HL-60/S4 treated with retinoic acid at 250 ng/mL for 4 days and 3 days (cell line): Measurements from ENCODE around the gene GRIK5.

Experiments used
- in situ Hi-C: fragments of 300-500 bp; cut with MboI; formaldehyde crosslinking; loops from 2 replicates; pipeline ENCODE4 v1.7.0; 2022; ENCODE audit warnings: low sequenced_read_pairs

The GRIK5 gene

DNA sequence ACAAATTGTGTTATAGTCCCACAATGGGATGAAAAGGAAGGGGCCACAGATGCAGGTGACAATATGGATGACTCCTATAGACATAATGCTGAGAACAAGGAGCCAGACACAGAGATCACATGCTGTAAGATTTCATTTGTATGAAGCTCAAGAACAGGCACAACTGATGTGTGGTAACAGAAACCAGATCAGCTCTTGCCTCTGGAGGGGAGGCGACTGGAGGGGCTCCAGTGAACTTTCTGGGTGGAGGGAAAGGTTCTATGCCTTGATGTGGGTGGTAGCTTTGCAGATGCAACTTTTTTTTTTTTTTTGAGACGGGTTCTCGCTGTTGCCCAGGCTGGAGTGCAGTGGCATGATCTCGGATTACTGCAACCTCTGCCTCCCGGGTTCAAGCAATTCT is 104.9 kb downstream of the GRIK5 start:
- in situ Hi-C loops = no loop called here

DNA sequence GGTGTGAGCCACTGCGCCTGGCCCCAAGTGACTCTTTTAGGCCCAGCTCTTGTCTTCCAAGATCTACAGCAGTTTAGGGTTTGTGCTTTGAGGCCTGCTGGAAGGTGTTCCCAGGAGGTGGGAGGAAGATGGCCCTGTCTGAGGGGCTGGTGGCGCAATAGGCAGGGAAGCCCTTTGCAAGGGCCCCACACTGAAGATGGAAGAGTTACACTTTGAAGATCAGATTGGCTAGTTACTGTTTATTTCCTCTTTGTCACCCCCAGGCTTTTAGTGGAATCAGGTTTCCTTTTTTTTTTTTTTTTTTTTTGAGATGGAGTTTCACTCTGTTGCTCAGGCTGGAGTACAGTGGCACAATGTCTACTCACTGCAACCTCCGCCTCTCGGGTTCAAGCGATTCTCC is 109.0 kb downstream of the GRIK5 start:
- in situ Hi-C loops = no loop called here

DNA sequence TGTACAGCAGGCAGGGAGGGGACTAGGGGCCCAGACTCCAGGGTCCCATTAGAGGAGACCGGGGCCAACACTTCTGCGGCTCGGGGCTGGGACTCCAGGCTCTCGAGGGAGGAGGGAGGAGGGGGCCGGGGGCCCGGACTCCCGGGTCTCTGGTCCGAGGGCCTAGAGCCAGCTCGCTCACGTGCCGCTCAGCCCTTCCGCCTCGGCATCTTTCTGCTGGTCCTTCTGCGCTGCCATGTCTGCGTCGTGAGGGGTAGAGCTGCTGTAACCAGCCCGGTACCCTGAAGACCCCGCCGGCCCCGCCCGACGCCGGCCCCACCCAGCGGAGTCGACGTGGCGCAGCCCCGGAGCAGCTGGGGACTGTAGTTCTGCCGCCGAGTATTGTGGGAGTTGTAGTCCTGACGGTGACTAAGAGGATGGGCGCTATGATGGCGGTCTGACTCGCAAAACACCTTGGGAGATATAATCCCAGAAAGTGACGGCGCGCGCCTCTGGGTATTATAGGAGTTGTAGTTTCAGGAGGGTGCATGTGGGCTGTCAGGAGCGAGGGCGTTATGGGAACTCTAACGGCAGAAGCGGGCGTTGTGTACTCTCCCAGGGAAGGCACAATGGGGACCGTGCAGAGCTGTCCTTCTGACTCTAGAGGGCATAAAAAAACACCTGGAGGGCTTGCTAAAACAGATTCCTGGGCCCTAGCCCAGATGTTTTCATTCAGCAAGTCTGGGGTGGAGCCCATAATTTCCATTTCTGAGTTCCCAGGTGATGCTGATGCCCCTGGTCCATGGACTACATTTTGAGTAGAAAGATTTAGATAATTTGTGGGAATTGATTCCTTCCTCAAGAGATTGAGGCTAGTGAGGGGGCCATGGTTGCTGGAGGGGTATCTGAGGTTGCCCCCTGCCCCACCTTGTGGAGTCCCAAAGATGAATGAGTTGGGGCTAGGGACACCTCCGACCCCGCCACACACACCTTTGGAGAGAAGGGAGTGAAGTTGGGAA is 110.7 kb downstream of the GRIK5 start, which contains the start of gene RABAC1:
Gene RABAC1, minus strand, starts transcription at position 266 of the 998 bp plus-strand sequence. Its CDS starts 29 bp downstream, at position 237.
- in situ Hi-C loops = no loop called here

- in situ Hi-C loops = no loop called here
Observed at GRCh38 chr19:41958367-41959055, 111.5 kb downstream of the GRIK5 start.

DNA sequence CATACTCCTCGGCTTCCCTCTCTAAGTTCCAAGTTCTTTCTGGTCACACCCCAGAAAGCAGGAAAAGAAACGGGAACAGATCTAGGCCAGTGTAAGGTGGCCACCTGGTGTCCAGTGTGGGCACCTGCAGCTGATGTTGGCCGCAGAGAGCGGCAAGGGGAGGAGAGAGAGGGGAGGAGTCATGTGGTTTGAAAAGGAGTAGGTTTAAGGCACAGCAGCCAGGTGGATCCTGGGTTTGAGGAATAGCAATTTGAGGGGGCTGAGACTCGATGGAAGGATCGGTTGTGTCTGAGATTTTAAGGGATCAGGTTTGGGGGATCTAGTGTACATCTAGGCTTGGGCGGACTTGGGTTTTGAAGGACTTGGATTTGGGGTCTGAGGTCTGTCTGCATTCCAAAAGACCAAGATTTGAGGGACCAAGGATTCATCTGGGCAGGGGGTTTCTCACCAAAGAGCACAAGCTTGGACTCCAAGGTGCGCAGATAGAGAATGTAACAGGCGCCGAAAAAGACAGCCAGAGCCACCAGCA is 112.1 kb downstream of the GRIK5 start:
- in situ Hi-C loops = no loop called here

- in situ Hi-C loops = no loop called here
Observed at GRCh38 chr19:41957161-41957837, 112.7 kb downstream of the GRIK5 start.

DNA sequence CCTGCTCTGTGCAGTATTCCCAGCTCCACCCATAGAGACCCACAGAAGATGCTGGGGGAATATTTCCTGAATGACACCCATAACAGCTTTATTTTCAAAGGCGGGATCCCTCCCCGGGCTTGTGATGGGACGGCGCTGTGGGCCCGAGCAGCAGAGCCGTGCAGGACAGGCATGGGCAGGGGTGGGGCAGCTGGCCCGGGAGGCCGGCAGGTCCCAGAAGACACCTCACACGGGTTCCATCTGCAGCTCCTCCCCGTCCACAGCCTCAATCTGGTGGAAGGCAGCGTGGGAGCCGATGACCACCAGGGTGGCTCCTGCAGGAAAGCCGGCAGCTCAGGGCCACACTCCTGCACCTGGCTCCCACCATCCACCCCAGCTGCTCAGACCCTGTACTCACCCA is 113.4 kb downstream of the GRIK5 start:
- in situ Hi-C loops = no loop called here

GRCh38 chr19:41955521-41955920 is 114.5 kb downstream of the GRIK5 start:
- in situ Hi-C loops = no loop called here

DNA sequence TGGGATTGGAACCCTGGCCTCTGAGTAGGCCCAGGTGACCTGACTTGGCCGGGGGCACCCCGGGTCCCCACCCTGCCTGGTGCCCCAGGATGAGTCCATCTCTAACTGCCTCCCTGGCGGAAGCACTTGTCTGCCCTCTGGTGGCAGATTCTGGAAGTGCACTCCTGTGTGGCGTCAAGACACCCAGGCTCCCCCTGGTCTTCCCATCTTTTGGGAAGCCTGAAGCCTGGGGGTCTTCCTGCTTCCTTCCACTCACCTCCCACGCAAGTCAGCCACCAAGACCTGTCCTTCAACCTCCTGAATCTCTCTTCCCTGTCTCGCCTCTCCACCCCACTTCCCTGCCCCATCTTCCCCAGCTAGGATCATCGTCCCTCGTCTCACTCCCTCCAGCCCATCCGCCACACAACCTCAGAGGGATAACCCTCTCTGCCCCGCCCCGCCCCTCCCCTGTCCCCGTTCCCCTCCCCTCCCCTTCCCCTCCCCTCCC is 118.3 kb downstream of the GRIK5 start:
- in situ Hi-C loops = no loop called here
